HG02610 (cell line): ENCODE results near the gene MMRN2.
A peak's percentile ranks its signal among the peaks of the same experiment; 100 is the strongest.

Experiments used
- ATAC-seq: cut with Tn5 transposase; IDR thresholded peaks from one replicate; pipeline ENCODE4 v1.9.1; 2021; ENCODE audit warnings: mild to moderate bottlenecking, moderate library complexity; ENCODE audit not compliant: unreplicated experiment

MMRN2 gene

DNA sequence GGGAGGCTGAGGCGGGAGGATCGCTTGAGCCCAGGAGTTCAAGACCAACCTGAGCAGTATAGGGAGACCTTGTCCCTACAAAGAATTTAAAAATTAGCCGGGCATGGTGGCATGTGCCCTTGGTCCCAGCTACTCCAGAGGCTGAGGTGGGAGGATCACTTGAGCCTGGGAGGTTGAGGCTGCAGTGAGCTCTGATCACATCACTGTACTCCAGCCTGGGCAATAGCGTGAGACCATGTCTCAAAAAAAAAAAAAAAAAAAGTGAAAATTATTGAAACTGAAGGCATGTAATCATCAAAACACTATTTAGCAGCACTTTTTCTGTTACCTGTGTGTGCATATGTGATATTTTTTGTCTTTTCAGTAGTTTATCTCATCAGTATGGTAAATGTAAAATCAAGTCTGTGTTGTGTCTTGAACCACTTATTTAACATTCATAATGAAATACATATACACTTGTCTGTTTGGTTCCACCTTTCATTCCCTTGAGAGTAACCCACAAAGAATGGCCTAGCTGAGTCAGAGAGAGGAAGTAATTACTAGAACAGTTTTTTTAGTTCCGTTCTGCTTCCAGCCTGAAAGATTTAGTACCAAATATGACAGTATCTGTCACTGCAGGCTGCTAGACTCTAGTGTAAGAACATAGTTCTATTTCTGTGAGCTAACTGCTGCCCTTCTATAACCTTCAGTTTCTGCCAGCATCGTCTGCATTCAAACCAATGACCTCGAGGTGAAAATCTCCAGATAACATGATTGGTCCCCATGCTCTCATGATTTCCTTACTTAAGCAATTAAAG, 68.6 kb downstream of the MMRN2 start:
- ATAC-seq: peak; percentile 97
